ENCODE measurements around the gene FOXN3.
"Not testable (repeated sequence)": the region's sequence is repeated elsewhere in the genome, so short reads cannot be mapped to it uniquely, and the experiment has no call there.

FOXN3 gene

DNA sequence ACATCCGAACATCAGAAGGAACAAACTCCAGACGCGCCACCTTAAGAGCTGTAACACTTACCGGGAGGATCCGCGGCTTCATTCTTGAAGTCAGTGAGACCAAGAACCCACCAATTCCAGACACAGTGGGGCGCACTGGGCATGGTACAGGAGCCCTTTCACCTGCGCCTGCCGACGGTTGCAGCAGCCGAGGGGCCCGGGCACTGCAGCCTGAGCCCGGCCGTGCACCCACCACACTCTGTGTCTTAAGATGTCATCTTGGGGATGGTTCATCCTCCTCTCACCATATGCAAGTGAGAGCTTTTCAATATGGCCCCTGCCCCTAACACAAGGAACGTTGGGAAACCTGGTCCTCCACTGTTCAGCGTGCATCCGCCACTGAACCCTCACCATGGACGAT is 304.3 kb downstream of the FOXN3 start:
- no peak for DNase-seq

GRCh38 chr14:89111766-89112543 is 305.1 kb downstream of the FOXN3 start:
- DNase-seq: not testable (repeated sequence)

DNA sequence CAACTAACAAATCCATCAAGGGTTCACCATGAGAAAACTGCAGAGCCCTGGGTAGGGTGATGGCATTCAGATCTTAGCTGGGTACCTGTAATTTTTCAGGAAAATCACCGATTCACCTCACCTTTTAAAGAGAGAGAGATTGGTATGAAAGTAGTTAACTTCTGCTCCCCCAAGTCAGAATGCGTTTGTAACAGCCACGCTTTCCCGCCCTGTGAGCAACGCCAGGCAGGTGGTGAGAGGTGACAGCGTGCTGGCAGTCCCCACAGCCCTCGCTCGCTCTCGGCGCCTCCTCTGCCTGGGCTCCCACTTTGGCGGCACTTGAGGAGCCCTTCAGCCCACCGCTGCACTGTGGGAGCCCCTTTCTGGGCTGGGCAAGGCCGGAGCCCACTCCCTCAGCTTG is 305.8 kb downstream of the FOXN3 start:
- not testable (repeated sequence) for DNase-seq

DNA sequence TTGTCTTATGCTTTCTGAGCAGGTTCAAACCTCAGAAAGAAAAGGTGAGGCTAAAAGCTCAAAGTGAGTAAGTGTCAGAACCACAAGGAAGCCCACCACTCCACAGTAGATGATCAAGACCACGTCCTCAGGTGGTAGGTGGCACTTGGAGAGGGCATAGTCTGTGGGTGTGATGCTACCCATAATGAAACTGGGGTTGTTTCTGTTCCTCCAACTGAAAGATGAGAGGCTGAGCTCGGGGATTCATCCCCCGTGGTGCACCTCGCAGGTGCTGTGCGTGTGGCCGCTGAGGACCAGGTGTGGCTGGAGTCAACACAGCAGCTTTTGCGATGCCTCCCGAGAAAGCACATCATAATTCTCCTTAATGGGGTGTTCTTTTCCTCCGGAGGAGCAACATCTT is 306.9 kb downstream of the FOXN3 start:
- no peak for DNase-seq

GRCh38 chr14:89108608-89109007 is 308.4 kb downstream of the FOXN3 start:
- DNase-seq: no peak

GRCh38 chr14:89107626-89108025 is 309.4 kb downstream of the FOXN3 start:
- no peak for DNase-seq
